ENCODE data around the gene MUC21.
"Not testable (repeated sequence)": the region's sequence is repeated elsewhere in the genome, so short reads cannot be mapped to it uniquely, and the experiment has no call there.

Gene MUC21

DNA sequence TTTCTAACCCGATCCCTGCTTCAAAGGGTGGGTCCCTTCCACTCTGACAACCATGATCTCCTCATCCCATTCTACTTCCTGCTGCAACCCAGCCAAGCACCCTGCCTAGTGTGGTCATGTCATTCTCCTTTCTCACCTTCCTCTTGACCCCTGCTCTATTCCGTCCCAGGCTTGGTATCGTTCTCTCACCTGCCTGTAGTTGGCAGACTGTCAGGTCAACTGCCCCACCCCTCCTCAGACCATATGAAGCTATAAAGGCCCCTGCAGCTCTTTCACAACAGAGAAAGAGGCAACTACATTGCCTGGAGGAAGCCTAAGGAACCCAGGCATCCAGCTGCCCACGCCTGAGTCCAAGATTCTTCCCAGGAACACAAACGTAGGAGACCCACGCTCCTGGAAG is at the start of gene MUC21:
Gene MUC21, plus strand, starts transcription at position 280 of the 400 bp plus-strand sequence. CDS start 241 bp downstream, outside the sequence.
- DNase-seq: no peak

- DNase-seq: no peak
Observed at GRCh38 chr6:30935018-30935417, 48.5 kb upstream of the MUC21 start.

- DNase-seq: no peak
Observed at GRCh38 chr6:30937265-30937664, 46.3 kb upstream of the MUC21 start.

DNA sequence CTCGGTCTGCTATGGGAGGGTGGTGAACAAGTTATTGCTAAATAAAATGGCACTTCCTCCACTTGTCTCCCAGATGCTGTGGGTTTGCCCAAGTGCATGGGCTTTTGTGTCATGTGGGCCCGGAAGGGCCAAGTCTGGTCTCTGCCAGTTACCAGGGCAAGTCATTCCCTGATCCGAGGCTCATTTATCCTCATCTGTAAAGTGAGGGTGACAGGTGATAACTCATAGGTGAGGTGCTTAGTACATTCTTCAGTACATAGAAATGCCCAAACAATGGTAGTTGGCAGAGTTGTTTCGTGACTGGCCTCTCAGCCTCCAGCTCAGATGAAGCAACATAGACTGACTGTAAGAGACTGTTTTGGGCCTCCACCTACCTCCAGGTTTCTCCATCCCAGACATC is 44.8 kb upstream of the MUC21 start:
- no peak for DNase-seq

DNA sequence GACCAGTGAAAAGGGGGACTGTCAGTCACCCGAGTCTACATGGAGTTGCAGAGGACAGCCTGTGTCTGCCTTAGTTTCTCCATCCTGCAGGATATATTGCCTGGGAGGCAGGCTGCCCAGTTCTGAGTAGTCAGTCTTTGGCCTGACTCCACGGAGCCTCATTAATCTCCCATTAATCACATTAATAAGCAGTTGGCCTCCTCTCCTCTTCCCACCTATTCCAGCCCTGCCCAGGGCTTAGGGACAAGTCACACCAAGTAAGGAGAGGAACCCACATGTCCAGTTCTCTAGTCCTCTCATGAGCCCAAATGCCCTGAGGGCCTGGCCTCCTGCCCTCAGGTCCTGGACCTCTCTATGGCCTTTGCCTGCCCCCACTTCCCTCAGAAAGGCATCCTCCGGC is 44.0 kb upstream of the MUC21 start:
- no peak for DNase-seq

GRCh38 chr6:30940361-30940986 is 43.0 kb upstream of the MUC21 start, which contains the start of gene MUCL3:
Gene MUCL3, plus strand, starts transcription at chr6:30940973. Its CDS starts 27 bp downstream, at chr6:30941000.
- DNase-seq: no peak

DNA sequence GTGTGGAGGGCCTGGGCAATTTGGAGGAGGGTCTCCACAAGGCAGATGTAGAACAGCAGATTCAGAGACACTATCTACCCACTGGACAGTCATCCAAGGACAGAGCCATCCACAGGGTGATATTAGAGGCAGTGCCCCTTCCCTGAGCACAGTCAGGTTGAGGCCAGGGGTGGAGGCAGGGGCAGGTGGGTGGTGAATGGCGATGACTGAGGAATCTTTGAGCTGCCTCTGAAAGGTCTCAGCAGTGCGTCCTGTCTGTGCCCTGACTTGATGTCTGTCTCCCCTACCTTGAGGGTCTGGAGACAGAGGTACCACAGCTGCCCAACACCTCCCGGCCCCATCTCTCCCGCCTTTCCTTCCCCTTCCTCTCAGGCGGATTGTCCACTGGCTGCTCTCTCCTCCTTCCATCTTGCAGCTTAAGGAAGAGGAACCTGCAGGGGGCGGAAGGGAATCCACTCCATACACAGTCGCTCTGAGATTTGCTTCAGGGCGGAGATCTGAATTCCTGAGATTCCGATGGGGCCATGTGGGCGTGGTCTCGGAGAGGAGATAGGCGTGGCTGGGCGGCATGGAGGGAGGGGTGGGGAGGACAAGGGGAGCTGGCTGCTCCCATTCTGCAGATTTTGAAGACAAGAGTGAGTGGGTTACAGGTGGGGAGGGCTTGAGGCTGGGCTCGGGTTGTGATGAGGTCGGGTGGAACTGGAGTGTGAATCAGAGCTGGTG is 41.0 kb upstream of the MUC21 start:
- no peak for DNase-seq

- DNase-seq: no peak
Observed at GRCh38 chr6:30944051-30944450, 39.5 kb upstream of the MUC21 start.

GRCh38 chr6:30945281-30945680 is 38.2 kb upstream of the MUC21 start:
- DNase-seq: no peak

DNA sequence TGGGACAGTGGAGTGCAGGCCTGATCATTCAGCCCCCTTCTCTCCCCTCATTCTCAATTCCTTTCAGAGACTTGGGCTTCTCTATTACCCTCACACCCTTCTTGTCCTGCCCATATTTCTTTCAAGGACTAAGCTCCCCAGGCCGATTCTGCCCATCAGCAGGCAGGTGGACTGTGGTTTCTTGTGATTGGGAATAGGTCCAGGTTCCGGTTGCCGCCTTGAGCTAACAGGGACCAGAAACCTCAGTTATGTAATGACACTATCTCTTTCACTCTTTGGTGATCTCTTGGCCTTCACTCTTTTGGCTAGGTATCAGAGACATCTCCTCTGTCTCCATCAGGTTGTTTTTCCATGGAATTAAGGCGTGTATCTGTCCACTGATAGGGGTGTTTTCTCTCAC is 36.3 kb upstream of the MUC21 start:
- DNase-seq: no peak

GRCh38 chr6:30948811-30949210 is 34.7 kb upstream of the MUC21 start:
- no peak for DNase-seq

DNA sequence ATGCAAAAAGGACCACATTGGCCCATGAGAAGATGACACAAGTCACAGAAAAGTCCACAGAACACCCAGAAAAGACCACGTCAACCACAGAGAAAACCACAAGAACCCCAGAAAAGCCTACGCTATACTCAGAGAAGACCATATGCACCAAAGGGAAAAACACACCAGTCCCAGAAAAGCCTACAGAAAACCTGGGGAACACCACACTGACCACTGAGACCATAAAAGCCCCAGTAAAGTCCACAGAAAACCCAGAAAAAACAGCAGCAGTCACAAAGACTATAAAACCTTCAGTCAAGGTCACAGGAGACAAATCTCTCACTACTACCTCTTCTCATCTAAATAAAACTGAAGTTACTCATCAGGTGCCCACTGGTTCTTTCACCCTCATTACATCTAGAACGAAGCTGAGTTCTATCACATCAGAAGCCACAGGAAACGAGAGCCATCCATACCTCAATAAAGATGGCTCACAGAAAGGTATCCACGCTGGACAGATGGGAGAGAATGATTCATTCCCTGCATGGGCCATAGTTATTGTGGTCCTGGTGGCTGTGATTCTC is 31.5 kb upstream of the MUC21 start:
- DNase-seq: no peak

DNA sequence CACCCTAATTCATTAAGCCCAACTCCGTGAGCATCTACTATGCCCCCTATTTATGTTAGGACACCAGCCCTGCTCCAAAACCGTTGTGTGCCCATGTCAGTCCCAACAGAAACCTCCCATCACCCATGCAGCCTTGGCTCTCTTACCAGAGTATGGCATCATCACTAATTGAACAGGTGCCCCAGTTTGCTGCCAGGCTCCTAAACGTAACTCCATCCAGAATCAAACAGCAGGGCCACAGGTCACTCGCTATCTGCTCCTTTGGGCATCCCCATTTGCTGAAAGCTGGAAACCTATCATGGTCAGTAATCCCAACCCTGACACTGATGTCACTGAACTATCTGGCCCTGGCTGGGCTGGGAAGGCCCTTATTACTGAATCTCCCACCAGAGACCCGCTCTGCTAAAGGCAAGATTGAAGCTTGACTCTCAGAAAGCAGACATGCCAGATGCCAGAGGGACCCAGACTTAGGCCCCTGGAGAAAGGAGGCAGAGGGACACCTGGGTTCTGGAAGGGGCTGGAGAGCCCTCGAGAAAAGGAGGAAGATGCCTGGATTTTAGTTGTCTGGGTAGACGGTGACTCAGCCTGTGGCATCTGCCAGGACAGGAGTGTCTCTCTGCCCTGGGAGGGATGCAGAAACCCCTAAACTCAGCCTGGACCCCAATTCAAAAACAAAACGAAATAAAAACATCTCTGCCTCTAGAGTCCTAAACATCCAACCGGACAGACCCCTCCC is 28.7 kb upstream of the MUC21 start:
- DNase-seq: no peak

- DNase-seq: peak; percentile 66
Observed at GRCh38 chr6:30955367-30956042, 28.0 kb upstream of the MUC21 start.

DNA sequence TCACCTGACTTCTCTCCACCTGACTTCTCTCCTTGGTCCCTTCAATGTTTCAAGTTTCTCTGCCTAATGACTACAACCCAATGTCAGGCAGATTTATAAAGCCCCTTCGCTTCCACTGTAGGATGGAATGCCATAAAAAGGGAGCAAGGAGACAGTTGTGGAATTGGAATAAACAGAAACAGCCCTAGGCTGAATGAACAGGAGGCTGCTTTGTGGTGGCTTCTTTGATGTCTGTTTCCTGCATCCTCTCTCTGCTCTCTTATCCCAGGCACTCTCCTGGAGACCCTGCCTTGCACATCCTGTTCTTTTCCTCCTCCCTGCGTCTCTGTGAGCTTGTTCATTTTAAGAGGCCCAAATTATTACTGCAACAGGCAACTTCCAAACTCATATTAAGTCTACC is 25.8 kb upstream of the MUC21 start:
- no peak for DNase-seq

DNA sequence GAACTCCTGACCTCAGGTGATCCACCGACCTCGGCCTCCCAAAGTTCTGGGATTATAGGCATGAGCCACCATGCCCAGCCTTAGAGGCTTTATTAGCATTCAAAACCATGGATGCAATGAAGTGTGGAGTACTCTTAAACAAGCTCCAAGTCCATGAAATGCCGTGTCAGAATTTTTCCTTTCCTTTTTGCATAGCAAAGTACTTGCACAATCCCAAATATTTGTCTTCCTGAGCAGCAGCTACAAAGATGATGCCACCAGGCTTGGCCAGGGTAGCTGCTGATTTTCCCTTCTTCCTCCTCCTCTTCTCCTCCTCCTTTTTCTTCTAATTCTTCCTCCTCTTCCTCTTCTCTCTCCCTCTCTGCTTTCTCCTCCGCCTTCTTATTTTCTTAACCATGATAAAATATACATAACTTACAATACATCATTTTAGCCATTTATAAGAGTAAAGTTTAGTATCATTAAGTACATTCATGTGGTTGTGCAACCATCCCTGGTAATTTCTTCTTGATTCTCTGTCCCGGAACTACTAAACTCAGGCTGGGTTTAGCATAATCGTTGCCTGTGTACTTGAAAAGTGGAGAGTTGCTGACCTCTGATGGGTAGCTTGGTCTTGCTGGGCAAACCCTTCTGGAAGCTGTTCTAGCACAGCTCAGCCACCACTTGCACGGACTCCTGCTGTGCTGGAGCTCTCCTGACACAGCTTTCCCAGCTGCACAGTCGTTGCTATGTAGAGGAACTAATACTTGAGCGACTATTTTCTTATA is 22.4 kb upstream of the MUC21 start:
- no peak for DNase-seq

- DNase-seq: no peak
Observed at GRCh38 chr6:30962716-30963115, 20.8 kb upstream of the MUC21 start.

GRCh38 chr6:30963641-30964040 is 19.9 kb upstream of the MUC21 start:
- DNase-seq: no peak

DNA sequence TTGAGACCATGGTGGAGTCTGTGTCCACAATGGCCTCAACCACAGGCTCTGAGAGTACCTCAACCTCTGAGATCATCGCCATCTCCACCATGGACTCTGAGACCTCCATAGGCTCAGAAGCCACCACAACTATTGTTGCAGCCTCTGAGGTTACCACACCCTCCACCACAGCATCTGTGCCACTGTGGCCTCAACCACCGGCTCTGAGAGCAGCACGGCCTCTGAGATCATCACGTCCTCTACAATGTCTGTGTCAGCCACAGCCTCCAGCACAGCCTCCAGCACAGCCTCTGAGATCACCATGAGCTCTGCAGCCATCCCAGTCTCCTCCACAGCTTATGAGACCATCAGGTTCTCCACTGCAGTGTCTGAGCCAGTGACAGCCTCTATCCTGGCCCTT is 19.4 kb upstream of the MUC21 start:
- DNase-seq: no peak

DNA sequence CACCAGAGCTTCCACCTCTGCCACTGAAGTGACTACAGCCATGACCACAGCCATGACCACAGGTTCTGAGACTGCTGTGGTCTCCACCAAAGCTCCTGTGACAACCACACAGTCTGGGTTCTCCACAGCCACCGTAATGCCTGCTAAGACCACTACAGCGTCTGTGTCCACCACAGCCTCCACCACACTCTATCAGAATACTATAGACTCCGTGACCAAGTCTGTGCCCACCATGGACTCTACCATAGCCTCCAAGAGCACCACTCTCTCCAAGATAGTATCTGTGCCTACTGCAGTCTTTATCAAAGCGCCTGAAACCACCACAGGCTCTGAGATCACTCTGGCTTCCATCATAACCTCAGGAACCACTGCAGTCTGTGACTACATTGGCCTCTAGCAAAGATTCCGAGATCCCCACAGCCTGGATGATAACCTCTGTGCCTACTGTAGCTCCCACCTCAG is 18.3 kb upstream of the MUC21 start:
- no peak for DNase-seq

- DNase-seq: no peak
Observed at GRCh38 chr6:30966154-30966553, 17.4 kb upstream of the MUC21 start.

GRCh38 chr6:30969171-30969570 is 14.3 kb upstream of the MUC21 start:
- not testable (repeated sequence) for DNase-seq
